ENCODE measurements around the gene CDK4. TPM values are rescaled to one million over a fixed set of nuclear protein-coding genes. Genes with fewer than 3 reads are reported as not detected.

CDK4 gene
- total and polyA plus RNA-seq, 2 of the 13 experiments (the other 11 are each of a cell fraction or from before 2014, with no cell fraction given) = 191 to 209 TPM

DNA sequence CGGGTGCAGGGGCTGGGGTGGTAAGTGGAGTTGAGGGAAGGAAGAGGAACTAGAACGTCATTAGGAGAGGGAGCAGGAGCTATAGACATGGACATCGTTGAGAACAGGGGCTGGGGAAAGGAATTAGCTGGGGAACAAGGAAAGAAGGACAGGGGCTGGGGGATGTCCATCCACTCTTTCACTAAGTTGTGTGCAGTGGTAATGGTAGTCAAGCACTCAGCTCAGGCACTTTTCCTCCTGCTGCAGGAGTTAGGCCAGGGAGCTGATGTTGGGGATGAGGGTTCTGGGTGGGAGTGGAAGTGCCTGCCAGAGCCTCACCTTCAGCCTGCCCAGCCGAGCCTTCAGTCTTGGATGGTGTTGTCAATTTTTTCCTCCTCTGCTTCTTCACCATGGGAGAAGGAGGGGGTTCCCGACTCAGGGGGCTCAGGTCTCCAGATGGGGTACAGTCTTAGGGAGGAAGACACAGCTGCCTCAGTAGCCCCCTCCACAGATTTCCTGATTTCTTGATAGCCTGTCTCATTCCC is 22.7 kb downstream of the CDK4 start:
- ATAC-seq (no peak), DNase-seq (ENCODE audit: low spot score) (no peak), FAIRE-seq (no peak)
- Histone ChIP-seq H3K79me2 (ENCODE audit: insufficient read depth, low read length) (no peaks in the 10 kb centered on the region), H3K27ac (ENCODE audit: extremely low read length, insufficient read depth, low read length) (no peak overlapping the region), H3K4me3 (replicated peaks in 1 of 3; ENCODE audit: insufficient read depth in 1 of 3, low read depth in 2 of 3, low read length in 3 of 3) (no peak overlapping the region), H3K36me3 (replicated peaks in 1 of 2; ENCODE audit: control insufficient read depth in 1 of 2, insufficient read depth in 2 of 2, low read length in 2 of 2) (no peaks in the 10 kb centered on the region), H3K4me2 (ENCODE audit: low read depth, low read length) (no peak overlapping the region), H3K4me1 (ENCODE audit: insufficient read depth, low read length) (peaks cover 6% of the 10 kb centered on the region), H3K9ac (ENCODE audit: insufficient read depth, low read depth, low read length) (no peak overlapping the region), H3K27me3 (ENCODE audit: control insufficient read depth in 1 of 2, insufficient read depth in 2 of 2, low read length in 2 of 2) (peaks cover 2 to 38% of the 10 kb centered on the region in 2 experiments; a peak in 4 of 5 replicates), H2AFZ (ENCODE audit: low read length) (no peak overlapping the region), H4K20me1 (ENCODE audit: insufficient read depth, low read length) (no peaks in the 10 kb centered on the region), H3K9me3 (ENCODE audit: low read length) (no peaks in the 10 kb centered on the region)
- 21% methylated on average over 5 of the region's 5 CpGs for WGBS (ENCODE audit: low lambda C conversion rate)
- BruUV-seq (replicated peaks) = no TSS peak
- in situ Hi-C loops (cut with HindIII; ENCODE audit: extremely low pct_ligation_motif_present, low pct_unique_long_range_greater_than_20kb) = no loop called here
- ChIA-PET CTCF (ENCODE audit: low intra/inter-chr PET ratio, low total read pairs) (no interaction called here), POLR2A (no interaction called here)
- intact Hi-C loops (cut with micrococcal nuclease; ENCODE audit: unreplicated experiment) = no loop called here
- TF ChIP-seq, protein P1, sequence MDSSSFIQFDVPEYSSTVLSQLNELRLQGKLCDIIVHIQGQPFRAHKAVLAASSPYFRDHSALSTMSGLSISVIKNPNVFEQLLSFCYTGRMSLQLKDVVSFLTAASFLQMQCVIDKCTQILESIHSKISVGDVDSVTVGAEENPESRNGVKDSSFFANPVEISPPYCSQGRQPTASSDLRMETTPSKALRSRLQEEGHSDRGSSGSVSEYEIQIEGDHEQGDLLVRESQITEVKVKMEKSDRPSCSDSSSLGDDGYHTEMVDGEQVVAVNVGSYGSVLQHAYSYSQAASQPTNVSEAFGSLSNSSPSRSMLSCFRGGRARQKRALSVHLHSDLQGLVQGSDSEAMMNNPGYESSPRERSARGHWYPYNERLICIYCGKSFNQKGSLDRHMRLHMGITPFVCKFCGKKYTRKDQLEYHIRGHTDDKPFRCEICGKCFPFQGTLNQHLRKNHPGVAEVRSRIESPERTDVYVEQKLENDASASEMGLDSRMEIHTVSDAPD (CRISPR knock-in tag; IDR thresholded peaks at IDR 0.05) = no peak
- TF ChIP-seq, protein P2, sequence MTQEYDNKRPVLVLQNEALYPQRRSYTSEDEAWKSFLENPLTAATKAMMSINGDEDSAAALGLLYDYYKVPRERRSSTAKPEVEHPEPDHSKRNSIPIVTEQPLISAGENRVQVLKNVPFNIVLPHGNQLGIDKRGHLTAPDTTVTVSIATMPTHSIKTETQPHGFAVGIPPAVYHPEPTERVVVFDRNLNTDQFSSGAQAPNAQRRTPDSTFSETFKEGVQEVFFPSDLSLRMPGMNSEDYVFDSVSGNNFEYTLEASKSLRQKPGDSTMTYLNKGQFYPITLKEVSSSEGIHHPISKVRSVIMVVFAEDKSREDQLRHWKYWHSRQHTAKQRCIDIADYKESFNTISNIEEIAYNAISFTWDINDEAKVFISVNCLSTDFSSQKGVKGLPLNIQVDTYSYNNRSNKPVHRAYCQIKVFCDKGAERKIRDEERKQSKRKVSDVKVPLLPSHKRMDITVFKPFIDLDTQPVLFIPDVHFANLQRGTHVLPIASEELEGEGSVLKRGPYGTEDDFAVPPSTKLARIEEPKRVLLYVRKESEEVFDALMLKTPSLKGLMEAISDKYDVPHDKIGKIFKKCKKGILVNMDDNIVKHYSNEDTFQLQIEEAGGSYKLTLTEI (CRISPR knock-in tag; conservative IDR thresholded peaks at IDR 0.05) = no peak
- TF ChIP-seq GPBP1L1 (CRISPR knock-in tag; IDR thresholded peaks at IDR 0.05) (no peak), ZNF333 (CRISPR knock-in tag; IDR thresholded peaks at IDR 0.05; ENCODE audit: borderline replicate concordance) (no peak), FOXK1 (CRISPR knock-in tag; IDR thresholded peaks at IDR 0.05; ENCODE audit: borderline replicate concordance, low read depth) (no peak), ZBTB21 (CRISPR knock-in tag; IDR thresholded peaks at IDR 0.05) (no peak), ZSCAN9 (CRISPR knock-in tag; IDR thresholded peaks at IDR 0.05; ENCODE audit: borderline replicate concordance) (no peak), PTBP1 (IDR thresholded peaks at IDR 0.05; ENCODE audit: low read depth, low read length, poor library complexity, severe bottlenecking) (no peak), ARHGAP35 (CRISPR knock-in tag; IDR thresholded peaks at IDR 0.05; ENCODE audit: borderline replicate concordance) (no peak), THAP7 (CRISPR knock-in tag; IDR thresholded peaks at IDR 0.05) (no peak), CHD2 (IDR thresholded peaks at IDR 0.05; ENCODE audit: low read depth, low read length) (no peak), ZNF629 (CRISPR knock-in tag; conservative IDR thresholded peaks at IDR 0.05) (no peak), FOSL1 (CRISPR knock-in tag; IDR thresholded peaks at IDR 0.05; ENCODE audit: borderline replicate concordance) (no peak)
- TF ChIP-seq, protein P3, sequence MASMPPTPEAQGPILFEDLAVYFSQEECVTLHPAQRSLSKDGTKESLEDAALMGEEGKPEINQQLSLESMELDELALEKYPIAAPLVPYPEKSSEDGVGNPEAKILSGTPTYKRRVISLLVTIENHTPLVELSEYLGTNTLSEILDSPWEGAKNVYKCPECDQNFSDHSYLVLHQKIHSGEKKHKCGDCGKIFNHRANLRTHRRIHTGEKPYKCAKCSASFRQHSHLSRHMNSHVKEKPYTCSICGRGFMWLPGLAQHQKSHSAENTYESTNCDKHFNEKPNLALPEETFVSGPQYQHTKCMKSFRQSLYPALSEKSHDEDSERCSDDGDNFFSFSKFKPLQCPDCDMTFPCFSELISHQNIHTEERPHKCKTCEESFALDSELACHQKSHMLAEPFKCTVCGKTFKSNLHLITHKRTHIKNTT (CRISPR knock-in tag; IDR thresholded peaks at IDR 0.05) = no peak
